HG02884 (cell line): ENCODE results near the gene SMPD2.
"Not testable (repeated sequence)": the region's sequence is repeated elsewhere in the genome, so short reads cannot be mapped to it uniquely, and the experiment has no call there.

Experiments used
- ATAC-seq: cut with Tn5 transposase; IDR thresholded peaks from one replicate; pipeline ENCODE4 v1.9.1; 2021; ENCODE audit warnings: mild to moderate bottlenecking, moderate library complexity; ENCODE audit not compliant: unreplicated experiment

The SMPD2 gene

DNA sequence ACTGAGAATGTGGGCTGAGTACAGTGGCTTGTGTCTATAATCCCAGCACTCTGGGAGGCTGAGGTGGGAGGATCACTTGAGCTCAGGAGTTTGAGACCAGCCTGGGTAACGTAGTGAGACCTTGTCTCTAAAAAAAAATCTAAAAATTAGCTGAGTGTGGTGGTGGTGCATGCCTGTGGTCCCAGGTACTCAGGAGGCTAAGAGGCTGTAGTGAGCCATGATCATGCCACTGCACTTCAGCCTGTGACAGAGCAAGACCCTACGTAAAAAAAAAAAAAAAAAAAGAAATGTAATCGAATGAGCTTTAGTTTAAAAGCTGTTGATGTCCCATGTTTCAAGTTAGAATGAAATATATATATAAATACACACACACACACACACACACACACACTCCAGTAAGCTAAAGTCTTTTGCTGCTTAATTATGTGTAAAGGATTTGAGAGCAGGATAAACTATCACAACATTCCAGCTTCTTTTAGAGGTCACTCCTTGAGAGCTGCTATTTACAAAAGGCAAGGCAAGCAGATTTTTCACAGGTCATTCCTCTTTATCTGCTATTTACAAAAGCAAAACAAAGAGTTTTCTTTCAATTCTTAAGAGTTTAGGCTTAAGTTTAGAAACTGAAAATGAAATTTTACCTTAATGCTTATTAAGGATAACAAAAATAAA is 19.8 kb downstream of the SMPD2 start:
- no peak for ATAC-seq

- ATAC-seq, result not testable (repeated sequence)
These were observed 20.7 kb downstream of the SMPD2 start for GRCh38 chr6:109461205-109461604.

- no peak for ATAC-seq
These were observed 21.4 kb downstream of the SMPD2 start for GRCh38 chr6:109461733-109462526.

- ATAC-seq, result no peak
These were observed 25.2 kb downstream of the SMPD2 start for GRCh38 chr6:109465772-109466171.

- no peak for ATAC-seq
These were observed 25.8 kb downstream of the SMPD2 start for GRCh38 chr6:109466212-109466923.

GRCh38 chr6:109467696-109468095 is 27.2 kb downstream of the SMPD2 start:
- ATAC-seq, result no peak

GRCh38 chr6:109469591-109470189 is 29.2 kb downstream of the SMPD2 start:
- ATAC-seq, result no peak

- ATAC-seq, result no peak
These were observed 30.7 kb downstream of the SMPD2 start for GRCh38 chr6:109471105-109471810.

GRCh38 chr6:109472132-109472995 is 31.8 kb downstream of the SMPD2 start:
- no peak for ATAC-seq

- ATAC-seq, result no peak
These were observed 32.6 kb downstream of the SMPD2 start for GRCh38 chr6:109473120-109473519.

- no peak for ATAC-seq
These were observed 34.5 kb downstream of the SMPD2 start for GRCh38 chr6:109474995-109475394.

- no peak for ATAC-seq
These were observed 35.1 kb downstream of the SMPD2 start for GRCh38 chr6:109475625-109476024.

- no peak for ATAC-seq
These were observed 36.7 kb downstream of the SMPD2 start for GRCh38 chr6:109477184-109477583.

- no peak for ATAC-seq
These were observed 37.2 kb downstream of the SMPD2 start for GRCh38 chr6:109477725-109478124.

DNA sequence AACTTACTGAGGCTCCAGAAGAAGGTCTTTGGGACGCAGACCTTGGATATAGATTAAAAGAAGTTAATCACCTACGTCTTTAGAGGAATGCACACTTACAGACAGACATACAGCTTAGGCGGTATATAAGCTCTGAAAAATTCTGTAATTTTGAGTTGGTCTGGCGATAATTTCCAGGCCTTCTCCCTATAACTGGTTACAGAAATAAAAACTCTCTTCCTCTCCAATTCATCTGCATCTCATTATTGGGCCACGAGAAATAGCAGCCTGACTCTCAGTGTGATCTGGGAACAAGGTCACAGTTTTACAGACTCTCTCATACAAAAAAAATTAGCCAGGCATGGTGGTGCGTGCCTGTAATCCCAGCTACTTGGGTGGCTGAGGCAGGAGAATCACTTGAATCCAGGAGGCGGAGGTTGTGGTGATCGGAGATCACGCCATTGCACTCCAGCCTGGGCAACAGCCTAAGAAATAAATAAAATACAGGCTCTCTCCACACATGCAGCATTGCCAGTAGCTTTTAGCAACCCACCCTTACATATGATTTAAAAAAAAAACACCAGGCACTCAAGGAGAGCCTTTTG is 37.8 kb downstream of the SMPD2 start:
- no peak for ATAC-seq

DNA sequence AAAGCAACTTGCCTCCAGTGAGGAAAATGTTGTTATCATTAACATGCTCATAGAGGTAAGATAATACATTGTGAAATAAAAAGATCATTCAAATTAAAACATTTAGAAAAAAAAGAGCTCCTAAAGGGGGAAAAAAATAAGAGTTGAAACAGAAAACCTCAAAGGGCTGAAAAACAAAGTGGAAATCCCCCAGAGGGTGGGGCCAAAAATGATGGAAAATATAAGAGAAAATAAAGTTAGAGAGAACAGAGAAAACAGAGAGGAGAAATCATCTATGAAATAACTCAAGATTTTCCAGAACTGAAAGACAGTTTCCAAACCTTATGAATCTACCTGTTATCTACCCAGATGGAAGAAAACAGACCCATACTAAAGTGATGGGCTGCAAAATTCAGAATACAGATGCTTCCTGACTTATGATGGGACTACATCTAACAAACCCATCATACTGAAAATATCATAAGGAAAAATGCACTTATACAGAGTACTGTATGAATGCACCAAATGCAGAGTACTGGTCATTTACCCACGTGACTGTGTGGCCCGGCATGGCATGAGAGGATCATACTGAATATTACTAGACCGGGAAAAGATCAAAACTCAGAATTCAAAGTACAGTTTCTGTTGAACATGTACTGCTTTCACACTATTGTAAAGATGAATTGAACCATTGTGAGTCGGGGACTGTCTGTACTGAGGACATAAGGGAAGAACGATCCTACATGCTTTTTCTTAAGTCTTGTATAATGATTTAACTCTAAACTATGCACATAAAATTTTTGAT is 38.5 kb downstream of the SMPD2 start:
- no peak for ATAC-seq

- no peak for ATAC-seq
These were observed 40.5 kb downstream of the SMPD2 start for GRCh38 chr6:109480993-109481480.

- ATAC-seq, result peak; percentile 85
These were observed 42.6 kb downstream of the SMPD2 start, which contains the start of gene ZBTB24 for GRCh38 chr6:109482905-109483734. Gene ZBTB24 (minus strand): TSS chr6:109483219. CDS start chr6:109482026, 1,193 bp downstream.
